SU-DHL-6 (cell line): ENCODE measurements around the gene USP6NL.

Experiments
- CTCF ChIP-seq: fragments of 200-600 bp; sonication (generic); IDR thresholded peaks from one replicate; pipeline ENCODE4 v1.5.1; 2017; ENCODE audit warnings: antibody characterized with exemption, mild to moderate bottlenecking, low read length, moderate library complexity; ENCODE audit not compliant: insufficient read depth, poor library complexity, severe bottlenecking
- EZH2phosphoT487 ChIP-seq: fragments of 200-600 bp; sonication (generic), shearing (Covaris generic); conservative IDR thresholded peaks from 2 replicates; pipeline ENCODE4 v1.6.1; 2018; ENCODE audit warnings: mild to moderate bottlenecking, antibody characterized with exemption, low read length, moderate library complexity, mixed read lengths

- TF ChIP-seq CTCF (no peak), EZH2phosphoT487 (no peak)
These were observed 98.9 kb downstream of the USP6NL start for GRCh38 chr10:11512596-11512995.
